WTC11 (cell line): ENCODE results near the gene MLST8. TPM values are rescaled to one million over a fixed set of nuclear protein-coding genes. Genes with fewer than 3 reads are reported as not detected.

Experiments
- ATAC-seq: fragments of 200-7000 bp; cut with Tn5 transposase; 2 replicates; pipeline ENCODE4 v1.10.0; 2021; ENCODE audit warnings: mild to moderate bottlenecking, moderate library complexity
- CTCF ChIA-PET: fragments of 300-600 bp; sonication (Branson Sonifier 250); formaldehyde crosslinking; loops from one replicate; lab custom pipeline; 2021; ENCODE audit warnings: antibody characterized with exemption; lab: Charles Lee
- POLR2A ChIA-PET: fragments of 350-600 bp; sonication (Branson Sonifier 250); formaldehyde crosslinking; loops from one replicate; lab custom pipeline; 2021; ENCODE audit warnings: antibody characterized with exemption; lab: Charles Lee
- DNase-seq: peaks from one replicate; pipeline ENCODE4 v3.0.0; 2021; ENCODE audit warnings: low spot score
- H3K27ac Mint-ChIP-seq: 2 replicates; pipeline ENCODE4 v1.8.0; 2021; ENCODE audit warnings: mixed read lengths
- H3K27me3 Mint-ChIP-seq: 2 replicates; pipeline ENCODE4 v1.8.0; 2021; ENCODE audit warnings: low read depth, mild to moderate bottlenecking, moderate library complexity, mixed read lengths
- H3K36me3 Mint-ChIP-seq: 2 replicates; pipeline ENCODE4 v1.8.0; 2021; ENCODE audit warnings: mixed read lengths
- H3K4me1 Mint-ChIP-seq: 2 replicates; pipeline ENCODE4 v1.8.0; 2022; ENCODE audit warnings: mixed read lengths
- H3K4me3 Mint-ChIP-seq: 2 replicates; pipeline ENCODE4 v1.8.0; 2021; ENCODE audit warnings: mild to moderate bottlenecking, moderate library complexity, mixed read lengths
- H3K9me3 Mint-ChIP-seq: 2 replicates; pipeline ENCODE4 v1.8.0; 2021; ENCODE audit warnings: mixed read lengths
- ESRRA ChIP-seq: sonication (generic); formaldehyde crosslinking; IDR thresholded peaks from 2 replicates; pipeline ENCODE4 v1.8.1; 2022; ENCODE audit warnings: mild to moderate bottlenecking, missing genetic modification reagents, borderline replicate concordance
- FOXP1 ChIP-seq: sonication (generic); formaldehyde crosslinking; IDR thresholded peaks from 2 replicates; pipeline ENCODE4 v1.8.0; 2022; ENCODE audit warnings: missing genetic modification reagents, mild to moderate bottlenecking, moderate library complexity, borderline replicate concordance
- JAZF1 ChIP-seq: fragments of 250-450 bp; sonication (Bioruptor Pico); IDR thresholded peaks from 2 replicates; pipeline ENCODE4 v1.9.0; 2021; ENCODE audit warnings: moderate library complexity, mild to moderate bottlenecking, inconsistent platforms
- KAT7 ChIP-seq: sonication (generic); formaldehyde crosslinking; IDR thresholded peaks from 2 replicates; pipeline ENCODE4 v1.8.1; 2023; ENCODE audit warnings: missing genetic modification reagents, mild to moderate bottlenecking, borderline replicate concordance
- MYBL2 ChIP-seq: sonication (generic); formaldehyde crosslinking; IDR thresholded peaks from 2 replicates; pipeline ENCODE4 v1.8.1; 2023; ENCODE audit warnings: mild to moderate bottlenecking, moderate library complexity, missing genetic modification reagents
- NFE2L1 ChIP-seq: sonication (generic); formaldehyde crosslinking; IDR thresholded peaks from 2 replicates; pipeline ENCODE4 v1.8.1; 2023; ENCODE audit warnings: missing genetic modification reagents
- RELA ChIP-seq: sonication (generic); formaldehyde crosslinking; IDR thresholded peaks from 2 replicates; pipeline ENCODE4 v1.8.1; 2022; ENCODE audit warnings: missing genetic modification reagents, mild to moderate bottlenecking, borderline replicate concordance
- ZNF121 ChIP-seq: sonication (generic); formaldehyde crosslinking; IDR thresholded peaks from 2 replicates; pipeline ENCODE4 v1.8.0; 2023; ENCODE audit warnings: missing genetic modification reagents
- ZNF671 ChIP-seq: fragments of 250-450 bp; sonication (Bioruptor Pico); IDR thresholded peaks from 2 replicates; pipeline ENCODE4 v1.8.0; 2021; ENCODE audit warnings: mild to moderate bottlenecking
- total RNA-seq: library from RNA; stranded (reverse); gene quantifications from 3 replicates; pipeline ENCODE4 v1.2.3, GENCODE V29; 2021
- TF ChIP-seq, protein P1 (sequence below): sonication (generic); formaldehyde crosslinking; IDR thresholded peaks from 2 replicates; pipeline ENCODE4 v1.8.1; 2023; ENCODE audit warnings: mild to moderate bottlenecking, missing genetic modification reagents, borderline replicate concordance
- TF ChIP-seq, protein P2 (sequence below): fragments of 200-600 bp; IDR thresholded peaks from 2 replicates; pipeline ENCODE4 v1.8.0; 2022; ENCODE audit warnings: antibody characterized with exemption
- TF ChIP-seq, protein P3 (sequence below): sonication (generic); formaldehyde crosslinking; conservative IDR thresholded peaks from 2 replicates; pipeline ENCODE4 v1.8.1; 2023; ENCODE audit warnings: mild to moderate bottlenecking, low read depth, missing genetic modification reagents, moderate library complexity
- TF ChIP-seq, protein P4 (sequence below): sonication (generic); formaldehyde crosslinking; IDR thresholded peaks from 2 replicates; pipeline ENCODE4 v1.8.1; 2022; ENCODE audit warnings: missing genetic modification reagents, borderline replicate concordance
- TF ChIP-seq, protein P5 (sequence below): sonication (generic); formaldehyde crosslinking; IDR thresholded peaks from 2 replicates; pipeline ENCODE4 v1.8.1; 2022; ENCODE audit warnings: mild to moderate bottlenecking, missing genetic modification reagents, moderate library complexity, borderline replicate concordance
- TF ChIP-seq, protein P6 (sequence below): sonication (generic); formaldehyde crosslinking; IDR thresholded peaks from 2 replicates; pipeline ENCODE4 v1.8.0; 2022; ENCODE audit warnings: mild to moderate bottlenecking, missing genetic modification reagents

Gene MLST8
- total RNA-seq, 1 experiment from 2014 or later = 71.6 TPM

DNA sequence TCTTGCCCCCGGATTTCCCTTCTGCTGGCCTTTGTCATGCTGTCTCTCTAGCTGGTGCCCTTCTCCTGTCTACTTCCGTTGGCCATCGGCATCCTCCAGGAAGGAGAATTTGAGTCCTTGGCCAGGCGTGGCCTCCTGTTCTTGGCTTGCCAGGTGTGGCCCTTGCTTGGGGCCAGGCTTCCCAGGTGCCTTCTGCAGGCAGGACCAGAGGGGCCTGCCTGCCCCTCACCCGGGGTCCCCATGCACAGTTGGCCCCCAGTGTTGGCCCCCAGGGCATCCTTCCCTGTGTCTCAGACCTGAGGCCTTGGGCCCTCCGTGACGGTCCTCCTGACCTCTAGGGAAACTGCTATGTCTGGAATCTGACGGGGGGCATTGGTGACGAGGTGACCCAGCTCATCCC, 2.6 kb downstream of the MLST8 start:
- peaks cover 27% of the 10 kb centered on the region for H3K4me1 Mint-ChIP-seq
- ChIA-PET CTCF (no interaction called here), POLR2A (no interaction called here)
- H3K9me3 Mint-ChIP-seq = no peaks in the 10 kb centered on the region
- TF ChIP-seq KAT7 (CRISPR knock-in tag) (no peak), ESRRA (no peak), JAZF1 (CRISPR knock-in tag) (no peak)
- TF ChIP-seq, protein P1, sequence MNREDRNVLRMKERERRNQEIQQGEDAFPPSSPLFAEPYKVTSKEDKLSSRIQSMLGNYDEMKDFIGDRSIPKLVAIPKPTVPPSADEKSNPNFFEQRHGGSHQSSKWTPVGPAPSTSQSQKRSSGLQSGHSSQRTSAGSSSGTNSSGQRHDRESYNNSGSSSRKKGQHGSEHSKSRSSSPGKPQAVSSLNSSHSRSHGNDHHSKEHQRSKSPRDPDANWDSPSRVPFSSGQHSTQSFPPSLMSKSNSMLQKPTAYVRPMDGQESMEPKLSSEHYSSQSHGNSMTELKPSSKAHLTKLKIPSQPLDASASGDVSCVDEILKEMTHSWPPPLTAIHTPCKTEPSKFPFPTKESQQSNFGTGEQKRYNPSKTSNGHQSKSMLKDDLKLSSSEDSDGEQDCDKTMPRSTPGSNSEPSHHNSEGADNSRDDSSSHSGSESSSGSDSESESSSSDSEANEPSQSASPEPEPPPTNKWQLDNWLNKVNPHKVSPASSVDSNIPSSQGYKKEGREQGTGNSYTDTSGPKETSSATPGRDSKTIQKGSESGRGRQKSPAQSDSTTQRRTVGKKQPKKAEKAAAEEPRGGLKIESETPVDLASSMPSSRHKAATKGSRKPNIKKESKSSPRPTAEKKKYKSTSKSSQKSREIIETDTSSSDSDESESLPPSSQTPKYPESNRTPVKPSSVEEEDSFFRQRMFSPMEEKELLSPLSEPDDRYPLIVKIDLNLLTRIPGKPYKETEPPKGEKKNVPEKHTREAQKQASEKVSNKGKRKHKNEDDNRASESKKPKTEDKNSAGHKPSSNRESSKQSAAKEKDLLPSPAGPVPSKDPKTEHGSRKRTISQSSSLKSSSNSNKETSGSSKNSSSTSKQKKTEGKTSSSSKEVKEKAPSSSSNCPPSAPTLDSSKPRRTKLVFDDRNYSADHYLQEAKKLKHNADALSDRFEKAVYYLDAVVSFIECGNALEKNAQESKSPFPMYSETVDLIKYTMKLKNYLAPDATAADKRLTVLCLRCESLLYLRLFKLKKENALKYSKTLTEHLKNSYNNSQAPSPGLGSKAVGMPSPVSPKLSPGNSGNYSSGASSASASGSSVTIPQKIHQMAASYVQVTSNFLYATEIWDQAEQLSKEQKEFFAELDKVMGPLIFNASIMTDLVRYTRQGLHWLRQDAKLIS (CRISPR knock-in tag) = no peak
- TF ChIP-seq, protein P2, sequence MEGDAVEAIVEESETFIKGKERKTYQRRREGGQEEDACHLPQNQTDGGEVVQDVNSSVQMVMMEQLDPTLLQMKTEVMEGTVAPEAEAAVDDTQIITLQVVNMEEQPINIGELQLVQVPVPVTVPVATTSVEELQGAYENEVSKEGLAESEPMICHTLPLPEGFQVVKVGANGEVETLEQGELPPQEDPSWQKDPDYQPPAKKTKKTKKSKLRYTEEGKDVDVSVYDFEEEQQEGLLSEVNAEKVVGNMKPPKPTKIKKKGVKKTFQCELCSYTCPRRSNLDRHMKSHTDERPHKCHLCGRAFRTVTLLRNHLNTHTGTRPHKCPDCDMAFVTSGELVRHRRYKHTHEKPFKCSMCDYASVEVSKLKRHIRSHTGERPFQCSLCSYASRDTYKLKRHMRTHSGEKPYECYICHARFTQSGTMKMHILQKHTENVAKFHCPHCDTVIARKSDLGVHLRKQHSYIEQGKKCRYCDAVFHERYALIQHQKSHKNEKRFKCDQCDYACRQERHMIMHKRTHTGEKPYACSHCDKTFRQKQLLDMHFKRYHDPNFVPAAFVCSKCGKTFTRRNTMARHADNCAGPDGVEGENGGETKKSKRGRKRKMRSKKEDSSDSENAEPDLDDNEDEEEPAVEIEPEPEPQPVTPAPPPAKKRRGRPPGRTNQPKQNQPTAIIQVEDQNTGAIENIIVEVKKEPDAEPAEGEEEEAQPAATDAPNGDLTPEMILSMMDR = no peak
- TF ChIP-seq, protein P3, sequence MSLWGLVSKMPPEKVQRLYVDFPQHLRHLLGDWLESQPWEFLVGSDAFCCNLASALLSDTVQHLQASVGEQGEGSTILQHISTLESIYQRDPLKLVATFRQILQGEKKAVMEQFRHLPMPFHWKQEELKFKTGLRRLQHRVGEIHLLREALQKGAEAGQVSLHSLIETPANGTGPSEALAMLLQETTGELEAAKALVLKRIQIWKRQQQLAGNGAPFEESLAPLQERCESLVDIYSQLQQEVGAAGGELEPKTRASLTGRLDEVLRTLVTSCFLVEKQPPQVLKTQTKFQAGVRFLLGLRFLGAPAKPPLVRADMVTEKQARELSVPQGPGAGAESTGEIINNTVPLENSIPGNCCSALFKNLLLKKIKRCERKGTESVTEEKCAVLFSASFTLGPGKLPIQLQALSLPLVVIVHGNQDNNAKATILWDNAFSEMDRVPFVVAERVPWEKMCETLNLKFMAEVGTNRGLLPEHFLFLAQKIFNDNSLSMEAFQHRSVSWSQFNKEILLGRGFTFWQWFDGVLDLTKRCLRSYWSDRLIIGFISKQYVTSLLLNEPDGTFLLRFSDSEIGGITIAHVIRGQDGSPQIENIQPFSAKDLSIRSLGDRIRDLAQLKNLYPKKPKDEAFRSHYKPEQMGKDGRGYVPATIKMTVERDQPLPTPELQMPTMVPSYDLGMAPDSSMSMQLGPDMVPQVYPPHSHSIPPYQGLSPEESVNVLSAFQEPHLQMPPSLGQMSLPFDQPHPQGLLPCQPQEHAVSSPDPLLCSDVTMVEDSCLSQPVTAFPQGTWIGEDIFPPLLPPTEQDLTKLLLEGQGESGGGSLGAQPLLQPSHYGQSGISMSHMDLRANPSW (CRISPR knock-in tag) = no peak
- TF ChIP-seq, protein P4, sequence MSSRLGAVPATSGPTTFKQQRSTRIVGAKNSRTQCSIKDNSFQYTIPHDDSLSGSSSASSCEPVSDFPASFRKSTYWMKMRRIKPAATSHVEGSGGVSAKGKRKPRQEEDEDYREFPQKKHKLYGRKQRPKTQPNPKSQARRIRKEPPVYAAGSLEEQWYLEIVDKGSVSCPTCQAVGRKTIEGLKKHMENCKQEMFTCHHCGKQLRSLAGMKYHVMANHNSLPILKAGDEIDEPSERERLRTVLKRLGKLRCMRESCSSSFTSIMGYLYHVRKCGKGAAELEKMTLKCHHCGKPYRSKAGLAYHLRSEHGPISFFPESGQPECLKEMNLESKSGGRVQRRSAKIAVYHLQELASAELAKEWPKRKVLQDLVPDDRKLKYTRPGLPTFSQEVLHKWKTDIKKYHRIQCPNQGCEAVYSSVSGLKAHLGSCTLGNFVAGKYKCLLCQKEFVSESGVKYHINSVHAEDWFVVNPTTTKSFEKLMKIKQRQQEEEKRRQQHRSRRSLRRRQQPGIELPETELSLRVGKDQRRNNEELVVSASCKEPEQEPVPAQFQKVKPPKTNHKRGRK (CRISPR knock-in tag) = no peak
- peak overlapping the region; percentile 52 for H3K4me3 Mint-ChIP-seq
- H3K36me3 Mint-ChIP-seq = peaks cover 20% of the 10 kb centered on the region
- H3K27me3 Mint-ChIP-seq = peaks cover 5% of the 10 kb centered on the region
- H3K27ac Mint-ChIP-seq = no peak overlapping the region
- DNase-seq (no peak), ATAC-seq (no peak)

DNA sequence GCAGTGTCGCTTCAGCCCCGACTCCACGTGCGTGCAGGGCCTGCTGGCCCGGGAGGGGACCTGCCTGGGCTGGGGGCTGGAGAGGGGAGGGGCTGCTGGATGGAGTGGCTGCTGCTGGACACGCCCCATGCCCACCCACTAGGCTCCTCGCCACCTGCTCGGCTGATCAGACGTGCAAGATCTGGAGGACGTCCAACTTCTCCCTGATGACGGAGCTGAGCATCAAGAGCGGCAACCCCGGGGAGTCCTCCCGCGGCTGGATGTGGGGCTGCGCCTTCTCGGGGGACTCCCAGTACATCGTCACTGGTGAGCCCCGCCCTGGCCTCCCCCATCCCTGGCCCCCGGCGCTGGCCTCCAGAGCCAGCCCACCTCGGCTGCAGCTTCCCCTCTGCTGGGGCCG, 3.1 kb downstream of the MLST8 start:
- peaks cover 5% of the 10 kb centered on the region for H3K27me3 Mint-ChIP-seq
- ATAC-seq (no peak), DNase-seq (no peak)
- H3K27ac Mint-ChIP-seq = no peak overlapping the region
- CTCF ChIA-PET = interaction anchor here (3.4 kb wide), 1 partner anchor 14 kb away, joined by 28 read pairs; no protein-coding TSS in a partner anchor
- TF ChIP-seq FOXP1 (CRISPR knock-in tag) = no peak
- TF ChIP-seq NFE2L1 (CRISPR knock-in tag) = no peak
- no peak for TF ChIP-seq ZNF121 (CRISPR knock-in tag)
- TF ChIP-seq RELA (CRISPR knock-in tag) = no peak
- peaks cover 32% of the 10 kb centered on the region for H3K4me1 Mint-ChIP-seq
- H3K9me3 Mint-ChIP-seq = no peaks in the 10 kb centered on the region
- H3K4me3 Mint-ChIP-seq = no peak overlapping the region
- H3K36me3 Mint-ChIP-seq = peaks cover 22% of the 10 kb centered on the region
- POLR2A ChIA-PET = no interaction called here

DNA sequence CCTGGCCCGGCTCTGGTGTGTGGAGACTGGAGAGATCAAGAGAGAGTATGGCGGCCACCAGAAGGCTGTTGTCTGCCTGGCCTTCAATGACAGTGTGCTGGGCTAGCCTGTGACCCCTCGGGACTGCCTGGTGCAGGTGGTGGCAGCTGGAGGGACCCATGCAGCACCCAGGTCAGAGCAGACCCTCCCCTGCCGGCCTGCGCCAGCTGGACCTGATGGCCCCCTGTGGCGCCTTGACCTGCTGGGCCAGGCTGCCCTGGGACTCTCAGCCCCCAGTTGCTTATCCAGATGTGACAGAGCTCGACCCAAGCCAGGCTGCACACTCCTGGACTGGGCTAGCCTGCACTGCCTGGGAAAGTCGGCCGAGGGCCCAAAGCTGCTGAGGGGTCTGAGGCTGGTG, 3.5 kb downstream of the MLST8 start:
- no peak for DNase-seq
- no peak overlapping the region for H3K4me3 Mint-ChIP-seq
- no peak overlapping the region for H3K27ac Mint-ChIP-seq
- H3K4me1 Mint-ChIP-seq = peaks cover 36% of the 10 kb centered on the region
- H3K9me3 Mint-ChIP-seq = no peaks in the 10 kb centered on the region
- peaks cover 25% of the 10 kb centered on the region for H3K36me3 Mint-ChIP-seq
- ChIA-PET POLR2A (no interaction called here), CTCF (interaction anchor here (3.4 kb wide), 1 partner anchor 14 kb away, joined by 28 read pairs; no protein-coding TSS in a partner anchor)
- H3K27me3 Mint-ChIP-seq = peaks cover 1% of the 10 kb centered on the region
- no peak for ATAC-seq
- TF ChIP-seq, protein P1 (CRISPR knock-in tag) = no peak
- TF ChIP-seq, protein P5, sequence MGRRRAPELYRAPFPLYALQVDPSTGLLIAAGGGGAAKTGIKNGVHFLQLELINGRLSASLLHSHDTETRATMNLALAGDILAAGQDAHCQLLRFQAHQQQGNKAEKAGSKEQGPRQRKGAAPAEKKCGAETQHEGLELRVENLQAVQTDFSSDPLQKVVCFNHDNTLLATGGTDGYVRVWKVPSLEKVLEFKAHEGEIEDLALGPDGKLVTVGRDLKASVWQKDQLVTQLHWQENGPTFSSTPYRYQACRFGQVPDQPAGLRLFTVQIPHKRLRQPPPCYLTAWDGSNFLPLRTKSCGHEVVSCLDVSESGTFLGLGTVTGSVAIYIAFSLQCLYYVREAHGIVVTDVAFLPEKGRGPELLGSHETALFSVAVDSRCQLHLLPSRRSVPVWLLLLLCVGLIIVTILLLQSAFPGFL = no peak
- TF ChIP-seq, protein P6, sequence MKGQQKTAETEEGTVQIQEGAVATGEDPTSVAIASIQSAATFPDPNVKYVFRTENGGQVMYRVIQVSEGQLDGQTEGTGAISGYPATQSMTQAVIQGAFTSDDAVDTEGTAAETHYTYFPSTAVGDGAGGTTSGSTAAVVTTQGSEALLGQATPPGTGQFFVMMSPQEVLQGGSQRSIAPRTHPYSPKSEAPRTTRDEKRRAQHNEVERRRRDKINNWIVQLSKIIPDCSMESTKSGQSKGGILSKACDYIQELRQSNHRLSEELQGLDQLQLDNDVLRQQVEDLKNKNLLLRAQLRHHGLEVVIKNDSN (CRISPR knock-in tag) = no peak
- TF ChIP-seq ZNF671 (CRISPR knock-in tag) (no peak), MYBL2 (CRISPR knock-in tag) (no peak), RELA (CRISPR knock-in tag) (no peak)
